ENCODE data around the gene PDGFB. TPM values are rescaled to one million over a fixed set of nuclear protein-coding genes. Genes with fewer than 3 reads are reported as not detected.

The PDGFB gene
- total RNA-seq, 4 donors from 2014 or later = 11.6 to 33.1 (median 14.6) TPM

DNA sequence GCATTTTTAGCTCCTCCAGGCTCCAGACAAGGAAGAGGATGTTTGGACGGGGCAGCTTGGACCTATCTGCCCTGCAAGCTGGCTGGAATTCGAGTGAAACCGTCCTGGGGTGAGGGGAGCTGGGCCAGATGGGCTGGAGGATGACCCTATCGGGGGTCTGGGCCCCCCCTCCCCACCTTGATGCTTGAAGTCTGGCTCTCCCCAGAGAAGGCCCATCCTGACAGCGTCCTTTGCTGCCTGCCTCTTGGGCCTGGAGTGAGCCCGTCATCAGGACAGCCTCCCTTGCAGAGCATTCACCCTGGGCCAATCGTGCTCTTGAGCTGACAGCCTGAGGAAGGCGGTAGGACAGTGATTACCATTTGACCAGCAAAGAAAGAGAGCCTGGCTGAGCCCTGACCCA is 5.3 kb upstream of the PDGFB start:
- ATAC-seq (ENCODE audit: low FRiP score) (no peak), DNase-seq (ENCODE audit: low spot score) (no peak)
- TF ChIP-seq, protein P1, sequence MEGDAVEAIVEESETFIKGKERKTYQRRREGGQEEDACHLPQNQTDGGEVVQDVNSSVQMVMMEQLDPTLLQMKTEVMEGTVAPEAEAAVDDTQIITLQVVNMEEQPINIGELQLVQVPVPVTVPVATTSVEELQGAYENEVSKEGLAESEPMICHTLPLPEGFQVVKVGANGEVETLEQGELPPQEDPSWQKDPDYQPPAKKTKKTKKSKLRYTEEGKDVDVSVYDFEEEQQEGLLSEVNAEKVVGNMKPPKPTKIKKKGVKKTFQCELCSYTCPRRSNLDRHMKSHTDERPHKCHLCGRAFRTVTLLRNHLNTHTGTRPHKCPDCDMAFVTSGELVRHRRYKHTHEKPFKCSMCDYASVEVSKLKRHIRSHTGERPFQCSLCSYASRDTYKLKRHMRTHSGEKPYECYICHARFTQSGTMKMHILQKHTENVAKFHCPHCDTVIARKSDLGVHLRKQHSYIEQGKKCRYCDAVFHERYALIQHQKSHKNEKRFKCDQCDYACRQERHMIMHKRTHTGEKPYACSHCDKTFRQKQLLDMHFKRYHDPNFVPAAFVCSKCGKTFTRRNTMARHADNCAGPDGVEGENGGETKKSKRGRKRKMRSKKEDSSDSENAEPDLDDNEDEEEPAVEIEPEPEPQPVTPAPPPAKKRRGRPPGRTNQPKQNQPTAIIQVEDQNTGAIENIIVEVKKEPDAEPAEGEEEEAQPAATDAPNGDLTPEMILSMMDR (IDR thresholded peaks at IDR 0.05) = no peak

DNA sequence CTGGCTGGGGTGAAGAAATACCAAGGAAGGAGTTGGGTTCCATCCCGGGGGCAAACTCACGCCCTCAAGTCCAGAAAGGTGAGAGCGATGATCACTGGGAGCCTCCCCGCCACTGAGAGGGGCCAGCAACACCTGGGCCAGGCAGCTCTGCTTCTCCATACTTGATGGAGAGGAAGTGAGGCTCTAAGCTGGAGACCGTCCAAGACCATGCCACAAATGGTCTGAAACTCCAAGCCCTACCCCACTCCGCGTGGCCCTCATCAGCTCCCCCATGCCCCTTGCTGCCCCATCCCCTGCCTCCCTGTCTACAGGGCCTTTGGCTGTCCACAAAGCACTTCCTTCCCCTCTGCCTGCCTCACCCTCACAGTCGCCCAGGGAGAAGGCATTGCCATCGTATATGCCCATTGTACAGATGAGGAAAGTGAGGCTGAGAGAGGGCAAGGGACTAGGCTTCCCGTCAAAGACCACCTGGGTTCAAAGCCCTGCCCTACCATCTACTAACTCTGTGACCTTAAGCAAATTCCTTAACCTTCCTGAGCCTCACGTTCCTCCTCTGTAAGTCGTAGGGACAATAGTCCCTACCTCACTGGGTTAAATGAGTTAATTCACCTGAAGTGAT is 4.4 kb upstream of the PDGFB start:
- TF ChIP-seq, protein P1 (IDR thresholded peaks at IDR 0.05) = no peak
- no peak for DNase-seq (ENCODE audit: low spot score)

DNA sequence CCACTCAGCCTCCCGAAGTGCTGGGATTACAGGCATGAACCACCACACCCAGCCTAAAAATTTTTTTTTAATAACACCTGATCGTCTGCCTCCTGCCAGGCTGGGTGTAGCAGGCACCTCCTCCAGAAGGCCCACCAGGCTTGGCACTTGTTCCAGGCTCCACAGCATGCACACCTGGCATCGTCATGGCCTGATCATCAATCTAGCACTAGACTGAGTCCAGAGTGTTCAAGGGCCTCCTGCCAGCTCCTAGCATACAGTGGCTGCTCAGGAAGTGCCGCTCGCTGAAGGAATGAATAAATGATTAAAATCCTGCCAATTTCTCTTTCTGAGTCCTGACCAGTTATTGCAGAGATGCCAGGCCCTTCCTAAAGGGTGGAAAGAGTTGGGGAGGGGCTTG is 3.5 kb upstream of the PDGFB start:
- ATAC-seq (ENCODE audit: low FRiP score) = no peak
- DNase-seq (ENCODE audit: low spot score) = no peak
- TF ChIP-seq, protein P1 (IDR thresholded peaks at IDR 0.05) = no peak

More for the DNA sequence above, 4.4 kb upstream of the PDGFB start:
- ATAC-seq (ENCODE audit: low FRiP score) = no peak

DNA sequence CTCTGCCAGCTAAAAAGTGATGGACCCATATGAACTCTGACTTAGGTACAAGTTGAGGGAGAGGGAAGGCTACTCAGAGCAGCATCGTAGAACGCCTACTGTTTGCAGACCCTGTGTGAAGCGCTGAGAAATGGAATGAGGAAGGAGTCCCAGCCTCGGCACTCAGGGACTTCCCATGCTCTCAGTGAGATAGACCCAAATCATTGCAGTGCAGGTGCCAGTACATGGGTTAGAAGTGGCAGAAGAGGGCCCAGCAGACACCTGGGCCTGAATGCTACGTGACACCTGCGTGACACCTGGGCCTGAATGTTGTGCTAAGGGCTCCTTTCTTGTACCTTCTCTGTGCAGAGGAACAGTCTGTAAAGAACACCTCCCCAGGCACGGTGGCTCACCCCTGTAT is 2.6 kb upstream of the PDGFB start:
- ATAC-seq (ENCODE audit: low FRiP score) = no peak
- TF ChIP-seq, protein P1 (IDR thresholded peaks at IDR 0.05) = no peak
- DNase-seq (ENCODE audit: low spot score) = no peak

DNA sequence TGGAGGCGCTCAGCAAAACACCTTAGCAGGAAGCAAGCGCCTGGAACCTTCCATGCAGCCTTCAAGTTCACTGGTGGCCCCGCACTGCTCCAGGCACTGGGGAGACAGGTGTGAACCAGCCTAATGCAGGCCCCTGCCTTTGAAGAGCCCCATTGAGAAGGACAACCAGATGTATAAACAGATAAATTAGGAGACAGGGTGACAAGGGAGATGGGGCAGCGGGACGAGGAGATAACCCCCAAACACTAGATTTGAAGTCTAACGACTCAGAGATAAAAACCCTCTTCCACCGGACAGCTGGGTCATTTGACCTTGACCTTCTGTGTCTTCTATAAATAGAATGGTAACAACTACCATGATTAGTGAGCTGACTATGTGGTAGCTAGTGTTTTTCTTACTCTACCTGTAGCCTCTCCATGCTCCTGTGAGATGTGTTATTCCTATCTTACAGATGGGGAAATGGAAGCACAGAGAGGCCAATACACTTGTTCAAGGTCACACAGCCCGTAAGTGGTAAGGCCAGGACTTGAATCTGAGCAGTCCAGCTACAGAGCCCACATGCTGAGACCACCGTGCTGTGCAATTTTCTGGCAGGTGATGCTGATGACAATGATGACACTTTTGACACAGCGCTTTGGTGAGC is 2.0 kb upstream of the PDGFB start:
- ATAC-seq (ENCODE audit: low FRiP score) (no peak), DNase-seq (ENCODE audit: low spot score) (no peak)
- TF ChIP-seq, protein P1 (IDR thresholded peaks at IDR 0.05) = no peak

DNA sequence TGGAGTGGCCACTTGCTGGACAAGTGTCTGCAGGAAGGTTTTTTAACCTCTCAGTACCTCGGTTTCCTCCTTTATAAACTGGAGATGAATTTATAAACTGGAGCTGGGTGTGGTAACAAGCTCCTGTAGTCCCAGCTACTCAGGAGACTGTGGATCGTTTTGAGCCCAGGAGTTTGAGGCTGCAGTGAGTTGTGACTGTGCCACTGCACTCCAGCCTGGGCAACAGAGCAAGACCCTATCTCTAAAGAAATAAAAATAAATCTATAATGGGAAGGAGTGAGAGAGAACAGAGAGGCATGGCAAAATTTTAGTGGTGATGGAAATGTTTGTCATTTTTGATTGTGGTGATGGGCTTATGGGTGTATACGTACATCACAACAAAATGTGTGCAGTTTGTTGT is 1.4 kb upstream of the PDGFB start:
- ATAC-seq (ENCODE audit: low FRiP score) = no peak
- TF ChIP-seq, protein P1 (IDR thresholded peaks at IDR 0.05) = no peak
- DNase-seq (ENCODE audit: low spot score) = no peak
